ENCODE data around the gene HTR2B.

Gene HTR2B

DNA sequence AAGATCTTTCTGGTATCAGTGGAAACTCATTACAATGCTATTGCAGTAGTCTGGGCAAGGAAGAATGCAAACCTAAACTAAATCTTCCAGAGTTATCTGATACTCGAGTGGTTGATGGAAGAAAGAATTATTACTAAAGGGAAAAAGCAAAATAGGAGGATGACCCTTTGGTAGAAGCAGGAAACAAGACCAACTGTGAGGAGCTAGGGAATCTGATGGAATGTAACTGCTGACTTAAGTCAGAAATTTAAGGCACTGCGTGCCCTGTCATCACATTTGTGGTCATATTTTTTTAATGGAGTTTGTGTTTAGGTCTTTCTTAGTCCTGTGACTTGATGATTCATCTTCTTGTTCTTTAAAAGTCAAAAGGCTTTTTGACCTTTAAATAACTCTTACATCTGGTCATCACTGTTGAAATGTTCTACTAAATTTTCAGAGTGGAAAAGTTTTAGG is 37.1 kb upstream of the HTR2B start:
- Histone ChIP-seq H3K27ac (no peak overlapping the region), H3K79me2 (no peaks in the 10 kb centered on the region)

DNA sequence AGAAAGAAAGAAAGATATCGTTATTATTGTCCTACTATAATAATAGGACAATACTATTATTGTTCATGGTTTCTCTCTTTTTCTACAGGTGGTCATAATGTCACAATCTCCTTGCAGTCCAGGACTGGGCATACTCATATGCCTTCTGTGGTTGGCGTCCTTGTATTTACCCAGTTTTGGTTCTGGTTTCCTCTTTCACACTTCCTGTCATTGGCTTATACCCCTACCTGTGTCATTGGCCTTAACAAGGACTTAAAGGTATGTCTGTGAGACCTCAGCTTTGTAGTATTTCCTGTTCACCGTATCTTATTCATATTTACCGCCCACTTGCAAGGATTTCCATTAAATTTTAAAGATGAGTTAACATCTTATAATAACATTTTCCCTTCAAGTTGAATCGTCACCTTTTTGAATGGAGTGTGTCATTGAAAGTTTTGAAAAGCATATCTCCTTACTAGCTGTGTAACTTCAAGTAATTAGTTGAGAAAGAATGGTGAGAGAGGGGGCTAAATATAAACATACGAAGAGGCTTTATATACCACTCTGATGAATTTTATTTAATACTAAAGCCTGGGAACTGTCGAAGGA is 36.5 kb upstream of the HTR2B start:
- no peak overlapping the region for H3K4me3 ChIP-seq (ENCODE audit: low read depth, low read length)
- H3K4me1 ChIP-seq, result peaks cover 16% of the 10 kb centered on the region
- H3K9me3 ChIP-seq (ENCODE audit: control insufficient read depth, low read length), result no peaks in the 10 kb centered on the region
- no peak overlapping the region for H3K27ac ChIP-seq
- peak overlapping the region; percentile 1 for H3K4me2 ChIP-seq (ENCODE audit: low read length)
- TF ChIP-seq, protein P1, sequence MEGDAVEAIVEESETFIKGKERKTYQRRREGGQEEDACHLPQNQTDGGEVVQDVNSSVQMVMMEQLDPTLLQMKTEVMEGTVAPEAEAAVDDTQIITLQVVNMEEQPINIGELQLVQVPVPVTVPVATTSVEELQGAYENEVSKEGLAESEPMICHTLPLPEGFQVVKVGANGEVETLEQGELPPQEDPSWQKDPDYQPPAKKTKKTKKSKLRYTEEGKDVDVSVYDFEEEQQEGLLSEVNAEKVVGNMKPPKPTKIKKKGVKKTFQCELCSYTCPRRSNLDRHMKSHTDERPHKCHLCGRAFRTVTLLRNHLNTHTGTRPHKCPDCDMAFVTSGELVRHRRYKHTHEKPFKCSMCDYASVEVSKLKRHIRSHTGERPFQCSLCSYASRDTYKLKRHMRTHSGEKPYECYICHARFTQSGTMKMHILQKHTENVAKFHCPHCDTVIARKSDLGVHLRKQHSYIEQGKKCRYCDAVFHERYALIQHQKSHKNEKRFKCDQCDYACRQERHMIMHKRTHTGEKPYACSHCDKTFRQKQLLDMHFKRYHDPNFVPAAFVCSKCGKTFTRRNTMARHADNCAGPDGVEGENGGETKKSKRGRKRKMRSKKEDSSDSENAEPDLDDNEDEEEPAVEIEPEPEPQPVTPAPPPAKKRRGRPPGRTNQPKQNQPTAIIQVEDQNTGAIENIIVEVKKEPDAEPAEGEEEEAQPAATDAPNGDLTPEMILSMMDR (IDR thresholded peaks at IDR 0.05), result no peak
- H2AFZ ChIP-seq, result no peak overlapping the region
- H3K9ac ChIP-seq, result no peak overlapping the region
- H3K36me3 ChIP-seq (ENCODE audit: control insufficient read depth, insufficient read depth, low read length), result no peaks in the 10 kb centered on the region
- no peaks in the 10 kb centered on the region for H3K79me2 ChIP-seq
- no peaks in the 10 kb centered on the region for H3K27me3 ChIP-seq (ENCODE audit: control insufficient read depth, insufficient read depth, low read length)

More for the DNA sequence above, 37.1 kb upstream of the HTR2B start:
- Histone ChIP-seq H3K9ac (no peak overlapping the region), H3K9me3 (ENCODE audit: control insufficient read depth, low read length) (no peaks in the 10 kb centered on the region), H3K27me3 (ENCODE audit: control insufficient read depth, insufficient read depth, low read length) (no peaks in the 10 kb centered on the region), H2AFZ (no peak overlapping the region), H3K4me2 (ENCODE audit: low read length) (peak overlapping the region; percentile 1), H3K4me3 (ENCODE audit: low read depth, low read length) (no peak overlapping the region), H3K4me1 (peaks cover 16% of the 10 kb centered on the region), H3K36me3 (ENCODE audit: control insufficient read depth, insufficient read depth, low read length) (no peaks in the 10 kb centered on the region)
- TF ChIP-seq, protein P1 (IDR thresholded peaks at IDR 0.05), result no peak

DNA sequence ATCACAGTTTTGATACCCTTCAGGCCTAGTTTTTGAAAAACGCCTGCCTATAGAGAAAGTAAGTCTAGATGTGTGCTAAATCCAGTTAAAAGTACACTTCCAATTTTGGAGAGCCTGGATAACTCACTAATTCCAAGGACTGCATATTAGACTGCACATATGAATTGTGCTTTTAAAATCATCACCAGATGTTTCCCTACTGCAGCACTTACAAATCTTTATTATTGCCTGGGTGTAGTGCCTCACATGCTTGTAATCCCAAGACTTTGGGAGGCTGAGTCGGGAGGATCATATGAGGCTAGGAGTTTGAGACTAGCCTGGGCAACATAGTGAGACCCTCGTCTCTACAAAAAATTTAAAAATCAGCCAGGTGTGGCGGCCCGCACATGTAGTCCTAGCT is 35.9 kb upstream of the HTR2B start:
- TF ChIP-seq, protein P1 (IDR thresholded peaks at IDR 0.05), result no peak
- Histone ChIP-seq H3K27me3 (ENCODE audit: control insufficient read depth, insufficient read depth, low read length) (no peaks in the 10 kb centered on the region), H3K27ac (no peak overlapping the region), H3K4me3 (ENCODE audit: low read depth, low read length) (no peak overlapping the region), H3K4me1 (peaks cover 16% of the 10 kb centered on the region), H3K9ac (no peak overlapping the region), H3K36me3 (ENCODE audit: control insufficient read depth, insufficient read depth, low read length) (no peaks in the 10 kb centered on the region), H3K9me3 (ENCODE audit: control insufficient read depth, low read length) (no peaks in the 10 kb centered on the region), H2AFZ (no peak overlapping the region), H3K4me2 (ENCODE audit: low read length) (no peak overlapping the region), H3K79me2 (no peaks in the 10 kb centered on the region)

DNA sequence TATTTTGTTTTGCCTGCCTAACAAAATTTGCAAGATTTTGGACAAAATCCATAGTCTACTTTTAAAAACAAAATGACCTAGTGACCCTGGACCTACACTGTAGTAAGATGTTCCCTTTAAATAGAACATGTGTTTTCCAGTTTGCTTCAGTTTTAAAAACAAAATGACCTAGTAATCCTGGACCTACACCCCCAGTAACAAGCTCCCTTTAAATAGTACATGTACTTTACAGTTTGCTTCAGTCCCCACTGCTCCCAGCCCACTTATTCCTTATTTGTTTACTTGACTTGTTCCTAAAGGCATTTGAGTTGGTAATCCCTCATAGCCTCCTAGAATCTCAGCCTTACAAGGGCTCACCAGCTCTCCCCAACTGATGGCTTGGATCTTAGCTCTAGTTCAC is 34.5 kb upstream of the HTR2B start:
- TF ChIP-seq, protein P1 (IDR thresholded peaks at IDR 0.05), result no peak
- Histone ChIP-seq H2AFZ (no peak overlapping the region), H3K27me3 (ENCODE audit: control insufficient read depth, insufficient read depth, low read length) (no peaks in the 10 kb centered on the region), H3K79me2 (no peaks in the 10 kb centered on the region), H3K4me3 (ENCODE audit: low read depth, low read length) (no peak overlapping the region), H3K9ac (no peak overlapping the region), H3K27ac (no peak overlapping the region), H3K4me2 (ENCODE audit: low read length) (peak overlapping the region; percentile 41), H3K4me1 (peaks cover 16% of the 10 kb centered on the region), H3K9me3 (ENCODE audit: control insufficient read depth, low read length) (no peaks in the 10 kb centered on the region), H3K36me3 (ENCODE audit: control insufficient read depth, insufficient read depth, low read length) (no peaks in the 10 kb centered on the region)
